GM21381 (cell line): Measurements from ENCODE around the gene MUC2.

Experiments used
- ATAC-seq: cut with Tn5 transposase; IDR thresholded peaks from one replicate; pipeline ENCODE4 v1.9.1; 2021; ENCODE audit warnings: mild to moderate bottlenecking, moderate library complexity; ENCODE audit not compliant: unreplicated experiment

Gene MUC2

DNA sequence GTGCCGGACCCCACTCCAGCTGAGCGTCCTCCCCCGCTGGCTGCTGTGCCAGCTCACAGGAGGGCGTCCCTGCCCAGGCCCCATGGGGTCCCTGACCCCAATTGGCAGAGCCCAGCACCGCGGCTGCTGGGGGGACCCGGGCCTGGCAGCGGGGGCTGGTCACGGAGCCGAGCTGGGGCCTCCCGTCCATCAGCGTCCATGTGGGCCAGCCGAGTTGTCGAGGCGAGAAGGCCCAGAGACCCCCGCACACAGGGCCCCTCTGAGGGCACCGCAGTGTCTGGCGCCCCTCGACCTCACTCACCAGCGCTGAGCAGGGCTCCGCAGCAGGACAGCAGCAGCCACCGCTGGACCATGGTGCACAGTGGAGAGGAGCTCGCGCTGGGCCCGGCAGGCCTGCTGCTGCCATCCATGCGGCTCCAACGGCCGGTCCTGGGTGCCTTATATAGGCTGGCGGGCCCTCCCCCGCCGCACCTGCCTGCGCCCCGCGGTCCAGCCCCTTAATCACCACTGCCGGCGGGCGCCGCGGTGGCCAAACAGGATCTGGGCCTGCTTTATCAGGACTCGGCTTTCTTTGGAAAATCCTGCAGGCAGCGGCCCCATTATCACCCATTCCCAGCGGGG is 38.3 kb upstream of the MUC2 start, which contains the start of gene MUC6:
Gene MUC6 (minus strand): TSS at position 416 of the 621 bp plus-strand sequence. CDS start 63 bp downstream, at position 353.
- ATAC-seq: no peak

DNA sequence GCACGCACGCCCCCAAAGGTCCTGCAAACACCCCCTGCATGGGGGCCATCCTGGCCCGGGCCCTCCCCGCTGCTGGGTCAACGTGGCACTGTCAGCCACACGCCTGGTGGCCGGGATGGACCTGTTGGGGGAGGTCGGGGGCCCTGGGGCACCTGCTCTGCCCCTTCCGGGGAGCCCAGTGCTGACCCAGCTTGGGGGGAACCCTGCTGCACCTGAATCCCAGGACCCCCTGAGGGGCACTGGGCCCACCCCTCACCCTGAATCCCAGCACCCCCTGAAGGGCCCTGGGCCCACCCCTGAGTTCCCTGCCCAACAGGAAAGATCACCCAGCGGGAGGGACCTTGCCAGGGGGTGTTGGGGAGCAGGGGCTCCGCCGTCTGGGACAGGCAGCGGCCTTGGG is 37.7 kb upstream of the MUC2 start:
- ATAC-seq: no peak

DNA sequence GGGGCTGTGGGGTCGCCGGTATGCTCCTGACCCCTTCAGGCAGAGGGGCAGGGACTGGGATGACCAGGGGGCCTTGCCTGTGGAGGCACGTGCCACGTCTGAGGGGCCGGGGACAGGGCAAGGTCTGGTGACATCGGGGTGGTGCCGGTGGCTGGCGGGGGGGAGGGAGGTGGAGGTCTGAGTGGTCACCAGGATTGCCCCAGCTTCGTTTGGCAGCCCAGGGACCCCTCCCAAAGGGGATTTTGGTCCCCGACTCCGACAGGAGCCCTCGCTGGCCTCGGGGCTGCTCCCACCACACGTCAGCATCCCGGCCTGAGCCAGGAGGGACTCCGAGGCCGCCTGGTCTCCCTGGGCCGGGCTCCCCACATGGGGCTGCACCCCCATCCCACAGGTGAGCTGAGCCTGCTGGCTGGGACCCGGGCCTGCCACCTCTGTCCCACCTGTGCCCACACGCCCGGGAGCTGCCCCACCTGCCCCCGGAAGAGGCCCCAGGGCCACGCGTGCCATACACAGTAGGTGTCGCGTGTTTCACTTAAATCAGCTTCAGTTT is 37.1 kb upstream of the MUC2 start:
- ATAC-seq: no peak

DNA sequence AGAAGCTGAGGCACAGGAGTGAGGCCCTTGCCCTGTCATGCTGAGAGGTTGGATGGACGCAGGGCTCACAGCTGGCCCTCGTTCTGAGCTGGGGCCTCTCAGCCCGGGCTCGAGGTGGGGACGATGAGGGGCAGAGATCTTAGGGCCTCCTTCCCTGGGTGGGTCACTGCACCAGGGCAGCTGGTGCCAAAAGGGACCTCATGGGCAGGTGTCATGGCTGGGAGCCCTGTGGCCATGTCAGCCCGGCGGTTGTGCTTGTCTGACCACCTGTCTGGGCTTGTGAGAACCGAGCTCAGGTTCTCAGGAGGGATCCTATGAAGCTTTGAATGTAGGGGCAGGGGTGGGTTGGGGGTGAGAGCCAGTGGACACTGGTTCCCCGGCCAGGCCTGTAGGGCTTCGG is 36.3 kb upstream of the MUC2 start:
- no peak for ATAC-seq

DNA sequence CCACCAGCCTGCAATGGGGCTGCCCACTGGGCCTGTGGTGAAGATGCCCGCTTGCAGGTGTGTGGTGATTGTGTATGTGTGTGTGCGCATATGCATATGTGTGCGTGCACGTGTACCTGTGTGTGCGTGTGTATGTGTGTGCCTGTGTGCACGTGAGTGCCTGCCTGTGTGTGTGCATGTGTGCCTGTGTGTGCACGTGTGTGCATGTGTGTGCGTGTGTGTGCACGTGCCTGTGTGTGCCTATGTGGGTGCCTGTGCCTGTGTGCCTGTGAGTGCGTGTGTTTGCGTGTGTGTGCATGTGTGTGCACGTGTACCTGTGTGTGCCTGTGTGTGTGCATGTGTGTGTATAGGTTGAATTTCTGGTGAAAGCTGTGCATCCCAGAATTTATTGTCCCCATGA is 35.8 kb upstream of the MUC2 start:
- ATAC-seq: no peak

DNA sequence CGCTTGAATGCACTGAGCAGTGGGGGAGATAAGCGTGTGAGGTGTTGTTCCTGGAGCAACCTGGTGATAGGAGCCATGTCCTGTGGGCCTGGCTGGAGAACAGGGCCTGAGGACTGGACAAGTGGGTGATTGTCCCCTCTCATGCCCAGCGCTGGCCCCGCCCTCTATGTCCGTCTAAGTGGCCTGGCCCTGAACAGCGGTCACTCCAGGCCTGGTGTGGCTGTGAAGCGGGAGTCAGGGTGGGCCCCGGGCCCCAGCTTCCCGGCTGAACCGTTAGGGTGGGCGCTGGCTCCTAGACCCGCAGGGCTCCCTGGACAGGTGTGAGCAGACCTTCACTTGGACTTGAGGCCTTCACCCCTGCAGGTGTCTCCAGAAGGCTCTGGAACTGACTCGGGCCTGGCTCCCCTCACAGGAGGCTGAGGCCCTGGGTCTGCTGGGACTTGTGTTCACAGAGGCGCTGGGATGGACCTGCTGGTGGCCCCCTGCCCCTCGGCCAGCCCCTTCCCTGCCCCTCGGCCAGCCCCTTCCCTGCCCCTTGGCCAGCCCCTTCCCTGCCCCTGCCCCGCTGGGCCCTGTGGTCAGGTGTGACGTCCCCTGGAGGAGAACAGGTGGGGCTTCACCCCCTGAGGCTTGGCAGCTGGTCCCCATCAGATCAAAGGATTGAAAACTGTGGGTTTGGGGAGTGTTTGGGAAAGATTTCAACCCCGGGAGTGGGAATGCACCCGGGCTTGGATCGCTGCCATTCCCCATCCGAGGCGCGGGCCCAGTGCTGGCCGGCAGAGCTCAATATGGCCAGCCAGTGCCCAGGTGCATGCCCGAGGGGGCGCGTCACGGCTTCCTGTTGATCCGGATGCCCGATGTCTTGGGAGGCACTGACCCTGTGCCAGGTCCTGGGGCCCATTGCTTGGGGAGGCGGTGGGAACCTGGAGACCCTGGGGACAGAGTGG is 34.9 kb upstream of the MUC2 start:
- no peak for ATAC-seq

DNA sequence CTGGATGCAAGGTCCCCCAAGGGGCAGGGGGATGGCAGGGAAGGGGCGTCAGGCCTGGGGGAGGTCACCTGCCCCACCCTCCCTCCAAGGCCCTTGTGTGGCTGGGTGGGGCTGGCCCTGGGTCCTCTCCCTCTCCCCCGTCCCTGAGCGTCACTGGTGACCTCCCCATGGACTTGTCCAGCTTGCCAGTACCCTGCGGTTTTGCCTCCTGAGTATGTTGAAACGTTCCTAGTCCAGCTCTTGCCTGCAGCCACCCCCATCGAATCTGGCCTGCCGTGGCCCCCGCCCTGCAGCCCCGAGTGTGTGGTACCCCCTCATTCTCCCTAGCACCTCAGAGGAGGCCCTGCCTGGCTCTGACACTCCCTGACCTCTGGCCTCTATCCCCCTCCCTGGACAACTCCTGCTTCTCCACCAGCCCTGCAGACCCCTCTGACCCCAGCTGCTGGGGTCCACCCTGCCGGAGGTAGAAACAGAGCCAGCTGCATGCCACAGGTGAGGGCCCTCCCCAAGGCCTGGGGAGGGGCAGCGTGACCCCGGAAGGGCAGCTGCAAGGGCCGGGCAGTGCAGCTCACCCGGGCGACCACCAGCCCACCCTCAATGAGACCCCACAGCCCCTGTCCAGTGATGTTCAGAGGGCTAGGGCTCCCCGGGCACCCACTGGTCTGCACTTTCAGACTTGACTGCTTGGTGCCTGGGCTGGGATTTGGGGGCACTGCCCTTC is 34.1 kb upstream of the MUC2 start:
- no peak for ATAC-seq

DNA sequence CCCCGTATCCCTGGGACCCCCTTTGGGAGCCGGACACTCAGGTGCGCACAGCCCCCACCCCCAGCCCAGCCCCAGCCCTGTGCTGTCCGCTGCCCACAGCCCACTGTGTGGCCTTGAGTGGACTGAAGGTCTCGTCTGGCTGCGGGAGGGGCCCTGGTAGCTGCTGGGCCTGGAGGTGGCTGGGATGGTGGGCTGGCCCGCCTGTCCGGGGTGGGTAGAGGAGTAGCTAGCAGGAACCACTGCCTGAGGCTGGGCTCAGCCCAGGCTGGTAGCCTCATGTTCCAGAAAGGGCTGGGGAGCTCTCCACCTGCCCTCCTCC is 33.6 kb upstream of the MUC2 start:
- ATAC-seq: no peak

DNA sequence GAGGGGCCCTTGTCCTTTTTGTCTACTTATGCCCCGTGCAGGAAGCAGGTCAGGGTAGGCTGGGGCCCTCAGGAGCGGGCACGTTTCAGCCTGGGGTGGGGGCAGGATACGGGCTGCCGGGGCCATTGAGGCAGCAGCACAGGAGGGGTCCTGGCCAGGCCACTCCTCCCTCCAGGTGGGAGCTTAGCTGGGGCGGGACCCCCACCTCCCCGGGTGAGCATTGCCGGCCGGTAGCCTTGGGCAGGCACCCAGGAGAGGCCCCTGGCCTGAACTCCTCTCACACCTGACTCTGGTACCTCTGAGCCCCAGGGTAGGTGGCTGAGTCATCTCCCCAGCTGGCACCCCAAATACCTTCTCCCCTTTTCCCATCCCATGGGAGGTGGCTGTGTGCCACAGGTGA is 33.2 kb upstream of the MUC2 start:
- ATAC-seq: no peak

DNA sequence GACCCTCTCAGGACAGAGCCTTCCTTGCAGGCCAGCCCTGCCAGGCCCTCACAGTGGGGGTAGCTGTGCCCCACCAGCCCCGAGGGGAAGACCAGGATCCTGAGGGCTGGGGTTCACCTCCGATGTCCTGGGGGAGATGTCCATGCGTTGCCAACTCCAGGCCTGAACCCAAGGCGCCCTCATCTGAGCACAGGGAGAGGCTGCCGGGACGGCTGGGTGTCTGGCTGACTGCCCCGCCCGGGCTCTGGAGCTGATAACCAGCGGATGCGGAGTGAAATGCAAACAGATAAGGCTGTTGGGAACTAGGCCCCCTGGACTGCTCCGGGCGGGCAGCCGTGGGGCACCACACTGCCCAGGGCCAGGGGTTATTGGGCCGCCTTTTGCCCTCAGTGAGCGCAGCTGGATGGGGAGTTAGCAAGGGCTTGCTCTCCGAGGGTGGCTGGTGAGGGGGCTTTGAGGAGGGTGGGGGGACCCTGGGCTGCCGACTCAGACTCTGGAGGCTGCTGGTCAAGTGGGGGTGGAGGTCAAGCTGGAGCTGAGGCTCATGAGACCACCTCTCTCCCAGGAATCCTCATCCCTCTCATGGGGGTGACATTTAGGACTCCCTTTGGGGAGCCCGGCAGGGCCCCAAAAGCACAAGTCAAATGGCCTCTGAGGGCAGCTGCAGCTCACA is 32.6 kb upstream of the MUC2 start:
- no peak for ATAC-seq

DNA sequence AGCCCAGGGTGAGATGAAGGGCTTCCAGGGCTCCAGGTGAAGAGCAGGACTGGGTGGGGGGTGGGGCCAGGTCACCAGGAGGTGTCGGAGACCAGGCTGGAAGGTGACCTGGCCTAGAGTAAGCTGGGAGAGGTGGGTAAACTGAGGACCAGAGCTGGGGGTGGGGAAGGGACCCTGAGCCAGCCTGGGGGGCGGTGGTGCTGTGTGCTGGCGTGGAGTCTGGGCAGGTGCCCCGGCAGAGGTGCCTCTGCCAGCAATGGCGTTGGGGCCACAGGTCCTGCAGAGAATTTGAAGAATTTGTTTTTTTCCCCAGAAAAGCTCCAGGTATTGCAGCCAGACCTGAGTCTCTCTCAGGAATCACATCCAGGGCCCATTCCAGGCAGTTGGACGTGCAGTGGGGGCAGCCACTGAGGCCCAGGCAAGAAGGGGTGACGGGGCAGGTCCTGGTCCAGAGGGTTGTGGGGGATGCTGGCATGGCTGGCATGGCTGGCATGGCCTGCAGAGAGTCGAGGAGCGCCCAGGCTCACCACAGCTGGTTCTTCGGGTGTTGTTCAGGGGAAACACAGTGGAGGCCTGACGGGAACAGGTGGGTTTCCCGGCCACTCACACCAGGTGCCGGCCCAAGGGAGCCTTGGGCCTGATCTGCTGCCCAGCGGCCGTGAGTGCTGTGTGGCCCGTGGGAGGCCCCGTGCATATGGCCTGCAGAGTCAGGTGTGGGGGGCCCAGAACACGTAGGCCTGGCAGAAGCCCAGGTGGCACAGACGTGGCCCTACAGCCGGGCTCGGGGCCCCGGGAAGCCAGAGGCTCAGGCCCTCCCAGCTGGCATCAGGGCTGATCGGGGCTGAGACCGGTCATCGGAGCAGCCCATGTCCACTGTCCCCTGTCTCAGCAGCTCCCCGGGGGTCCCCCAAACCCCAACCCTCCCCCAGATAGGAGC is 31.8 kb upstream of the MUC2 start:
- ATAC-seq: no peak

DNA sequence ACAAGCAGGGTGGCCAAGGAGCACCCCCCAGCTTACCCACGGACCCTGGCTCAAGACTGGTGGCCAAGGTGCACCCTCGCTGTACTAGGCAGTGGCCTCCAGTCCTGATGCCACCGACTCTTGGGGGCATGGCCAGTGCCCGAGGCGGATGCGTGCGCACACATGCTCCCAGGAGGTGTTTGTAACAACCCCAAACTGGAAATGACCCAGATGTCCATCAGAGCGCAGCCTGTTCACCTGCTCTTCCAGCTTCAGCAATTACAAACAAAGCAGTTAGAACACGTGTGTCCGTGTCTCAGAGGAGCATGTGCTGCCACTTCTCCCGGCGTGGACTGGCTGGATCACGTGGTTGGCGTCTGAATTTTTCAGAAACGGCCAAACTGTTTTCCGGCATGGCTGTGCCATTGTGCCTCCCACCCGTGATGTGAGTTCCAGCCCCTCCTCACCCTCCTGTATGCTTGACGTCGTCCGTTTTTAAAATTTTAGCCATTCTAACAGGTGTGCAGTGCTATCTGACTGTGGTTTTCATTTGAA is 31.0 kb upstream of the MUC2 start:
- ATAC-seq: no peak

DNA sequence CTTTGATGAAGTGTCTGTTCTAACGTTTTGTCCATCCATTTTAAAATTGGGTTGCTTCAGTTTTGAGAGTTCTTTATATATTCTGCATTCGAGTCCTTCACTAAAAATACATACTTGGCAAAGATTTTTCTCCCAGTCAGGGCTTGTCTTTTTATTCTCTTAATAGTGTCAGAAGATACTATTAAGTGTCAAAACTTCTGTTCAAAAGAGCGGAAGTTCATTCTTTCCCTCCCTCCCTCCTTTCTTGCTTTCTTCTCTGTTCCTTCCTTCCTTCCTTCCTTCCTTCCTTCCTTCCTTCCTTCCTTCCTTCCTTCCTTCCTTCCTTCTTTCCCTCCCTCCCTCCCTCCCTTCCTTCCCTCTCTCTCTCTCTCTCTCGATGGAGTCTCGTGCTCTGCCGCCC is 30.5 kb upstream of the MUC2 start:
- no peak for ATAC-seq

DNA sequence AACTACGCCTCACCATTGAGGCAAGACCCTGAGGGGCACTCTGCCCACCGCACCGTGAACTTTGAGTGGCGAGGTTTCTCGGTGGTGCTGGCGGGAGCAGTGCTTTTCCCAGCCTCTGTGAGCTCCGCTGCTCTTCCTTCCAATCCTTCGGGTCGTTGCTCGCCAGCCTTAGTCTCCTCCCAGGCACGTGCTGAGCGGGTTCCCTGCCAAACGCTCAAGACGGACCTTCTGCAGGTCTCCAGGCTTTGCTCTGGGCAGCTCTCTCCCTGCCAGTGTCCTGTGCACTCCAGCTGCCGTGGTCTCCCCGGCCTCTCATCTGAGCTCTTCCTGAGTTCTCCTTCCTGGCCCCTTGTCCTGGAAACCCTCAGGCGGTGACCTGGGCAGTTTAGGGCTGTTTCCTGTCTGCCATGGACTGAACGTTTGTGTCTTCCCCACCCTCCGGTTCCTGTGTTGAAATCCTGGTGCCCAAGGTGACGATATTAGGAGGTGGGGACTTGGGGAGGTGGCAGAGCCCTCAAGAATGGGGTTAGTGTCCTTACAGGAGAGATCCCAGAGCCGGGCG is 27.0 kb upstream of the MUC2 start:
- ATAC-seq: no peak

DNA sequence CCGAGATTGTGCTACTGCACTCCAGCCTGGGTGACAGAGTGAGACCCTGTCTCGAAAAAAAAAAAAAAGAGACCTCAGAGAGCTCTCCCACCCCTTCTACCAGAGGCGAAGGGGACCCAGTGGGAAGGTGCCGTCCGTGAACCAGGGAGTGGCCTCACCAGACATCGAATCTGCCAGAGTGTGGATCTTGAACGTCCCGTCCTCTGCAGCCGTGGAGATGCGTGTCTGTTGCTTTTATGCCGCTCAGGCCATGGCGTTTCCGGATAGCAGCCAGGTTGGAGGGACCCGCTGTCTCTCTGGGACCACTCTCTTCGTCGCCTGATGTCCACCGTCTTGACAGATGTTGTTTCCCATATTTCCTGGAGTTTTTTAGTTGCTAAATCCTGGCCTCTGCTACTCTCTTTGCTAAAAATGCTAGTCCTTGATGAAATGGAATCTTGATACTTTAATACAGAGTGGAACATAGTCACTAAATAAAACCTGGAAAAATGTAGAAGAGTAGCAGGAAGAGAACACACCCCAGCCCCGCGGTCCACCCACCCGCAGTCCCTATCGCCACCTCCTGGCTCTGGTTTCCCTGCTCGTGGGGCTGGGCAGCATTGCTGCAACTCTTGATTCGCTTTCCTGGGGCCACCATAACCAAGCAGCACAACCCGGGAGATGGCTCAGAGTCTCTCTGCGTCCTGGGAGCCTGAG is 26.2 kb upstream of the MUC2 start:
- no peak for ATAC-seq

DNA sequence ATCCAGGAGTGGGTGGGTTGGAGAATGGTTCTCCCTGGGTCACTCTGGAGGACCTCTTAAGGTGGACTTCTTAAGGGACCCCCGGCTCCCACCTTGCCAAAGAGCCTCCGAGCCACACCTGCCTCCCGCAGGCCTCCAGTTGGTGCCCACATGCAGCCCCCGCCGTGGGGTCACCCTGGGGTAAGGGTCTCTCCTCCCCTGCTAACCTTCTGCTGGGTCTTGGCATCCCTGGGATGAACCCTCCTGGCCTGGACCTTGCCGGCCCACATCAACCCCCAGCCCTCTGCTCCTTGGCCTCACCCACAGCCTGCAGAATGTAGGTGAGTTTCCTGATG is 25.6 kb upstream of the MUC2 start:
- ATAC-seq: no peak

DNA sequence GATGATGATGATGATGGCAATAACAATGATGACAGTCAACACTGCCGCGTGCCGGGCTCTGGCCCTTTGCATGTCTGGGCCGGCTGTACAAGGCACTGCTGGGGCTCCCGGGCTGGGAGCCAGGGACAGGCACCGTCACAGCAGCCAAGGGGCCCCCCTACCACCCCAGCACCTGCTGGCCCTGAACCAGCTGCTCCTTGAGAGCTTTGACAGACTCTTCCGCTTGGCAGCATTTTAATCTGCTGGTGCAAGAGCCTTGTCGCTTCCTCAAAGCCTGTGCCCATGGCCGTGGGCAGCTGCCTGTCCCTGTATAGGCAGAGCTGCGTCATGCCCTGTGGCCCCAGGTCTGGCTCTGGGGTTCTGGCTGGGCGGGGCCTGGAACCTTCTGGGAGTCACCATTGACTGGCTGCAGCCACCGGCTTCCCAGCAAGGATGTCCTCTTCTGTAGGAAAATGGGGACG is 25.2 kb upstream of the MUC2 start:
- no peak for ATAC-seq

DNA sequence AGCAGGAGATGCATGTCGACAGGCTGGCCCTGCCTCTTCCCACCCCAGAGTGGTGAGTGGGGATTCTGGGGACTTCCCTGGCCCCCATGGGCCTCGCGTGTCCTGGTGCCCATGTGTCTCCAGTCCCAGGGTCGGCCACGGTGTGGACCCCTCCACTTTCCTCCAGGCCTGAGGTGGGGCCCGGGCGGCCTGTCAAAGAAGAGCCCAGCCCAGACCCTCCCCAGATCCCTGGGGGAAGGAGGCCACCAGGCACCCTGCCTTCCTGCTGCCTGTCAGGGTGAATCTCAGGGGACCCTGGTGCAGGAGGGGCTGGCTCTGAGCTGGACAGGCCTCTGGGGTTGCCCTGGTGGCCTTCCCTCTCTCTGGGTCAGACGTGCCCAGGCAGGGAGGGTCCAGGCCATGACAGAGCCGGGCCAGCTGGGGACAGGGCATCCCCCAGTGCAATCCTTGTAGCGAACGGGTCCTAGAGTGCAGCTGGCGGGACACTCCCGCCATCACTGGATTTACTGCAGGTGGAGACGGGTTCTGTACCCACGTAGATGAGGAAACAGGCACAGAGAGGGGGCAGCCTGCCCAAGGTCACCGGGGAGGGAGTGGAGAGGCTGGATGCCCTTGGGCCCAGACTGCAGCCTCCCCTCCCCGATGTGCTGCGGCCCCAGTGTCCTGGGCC is 24.6 kb upstream of the MUC2 start:
- ATAC-seq: no peak
